GM19328 (cell line): Measurements from ENCODE around the gene TMEM140.
"Not testable (repeated sequence)": the region's sequence is repeated elsewhere in the genome, so short reads cannot be mapped to it uniquely, and the experiment has no call there.

Experiments
- ATAC-seq: cut with Tn5 transposase; IDR thresholded peaks from one replicate; pipeline ENCODE4 v1.9.1; 2021; ENCODE audit warnings: mild to moderate bottlenecking, moderate library complexity; ENCODE audit not compliant: unreplicated experiment

TMEM140 gene

DNA sequence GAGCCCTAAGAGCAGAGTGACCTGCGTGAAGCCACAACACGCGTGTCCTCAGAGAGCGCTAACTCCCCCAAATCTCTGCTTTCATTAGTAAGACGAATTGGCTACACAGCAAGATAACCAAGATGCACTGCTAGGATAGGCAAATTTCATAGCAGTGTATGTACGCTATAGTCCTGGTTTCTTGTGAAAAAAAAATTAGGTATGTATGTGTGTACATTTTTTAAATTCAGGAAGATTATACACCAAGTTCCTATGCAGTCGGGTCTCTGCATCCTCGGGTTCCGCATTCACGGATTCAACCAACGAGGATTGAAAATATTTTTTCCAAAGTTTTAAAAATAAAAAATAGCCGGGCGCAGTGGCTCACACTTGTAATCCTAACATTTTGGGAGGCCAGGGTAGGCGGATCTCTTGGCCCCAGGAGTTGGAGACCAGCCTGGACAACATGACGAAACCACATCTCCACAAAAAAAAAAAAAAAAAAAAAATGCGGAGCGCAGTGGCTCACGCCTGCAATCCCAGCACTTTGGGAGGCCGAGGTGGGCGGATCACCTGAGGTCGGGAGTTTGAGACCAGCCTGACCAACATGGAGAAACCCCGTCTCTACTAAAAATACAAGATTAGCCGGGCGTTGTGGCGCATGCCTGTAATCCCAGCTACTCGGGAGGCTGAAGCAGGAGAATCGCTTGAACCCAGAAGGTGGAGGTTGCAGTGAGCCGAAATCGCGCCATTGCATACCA, 64.2 kb downstream of the TMEM140 start:
- ATAC-seq = not testable (repeated sequence)

DNA sequence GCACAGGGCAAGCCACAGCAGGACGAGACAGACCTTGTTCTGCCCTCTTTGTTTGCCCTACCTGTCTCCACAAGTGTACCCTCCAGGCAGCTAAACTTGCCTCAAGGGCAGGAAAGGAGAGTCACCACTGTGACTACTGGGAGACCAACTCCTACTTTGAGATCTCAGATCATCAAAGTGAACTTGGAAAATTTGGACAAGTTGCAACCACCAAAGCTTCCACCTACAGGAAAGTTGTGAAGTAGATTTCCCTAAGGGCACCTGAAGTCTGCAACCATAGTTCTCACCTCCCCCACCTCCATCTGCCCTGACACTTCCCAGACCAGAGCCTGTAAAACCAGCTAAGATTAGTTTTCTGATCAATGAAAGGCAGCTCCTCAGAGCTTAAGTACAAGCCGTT, 66.0 kb downstream of the TMEM140 start:
- no peak for ATAC-seq

DNA sequence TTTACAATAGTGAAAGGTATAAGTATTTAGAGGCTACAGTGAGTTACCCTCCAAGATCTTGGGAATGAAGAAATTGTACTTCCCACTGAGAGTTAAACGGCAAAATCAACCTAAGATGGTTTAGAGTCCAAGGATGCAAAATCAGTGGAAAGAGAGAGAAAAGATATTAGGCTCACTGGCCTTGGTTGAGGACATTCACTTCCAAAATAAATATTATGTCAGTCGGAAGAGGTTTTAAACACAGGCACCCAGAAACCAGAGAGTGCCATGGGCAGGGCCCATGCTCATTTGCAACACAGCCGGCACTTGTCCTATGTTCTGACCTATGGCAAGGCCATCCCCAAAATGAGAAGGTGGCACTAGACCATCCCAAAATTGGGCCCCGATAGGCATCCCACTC, 67.3 kb downstream of the TMEM140 start:
- ATAC-seq = no peak

DNA sequence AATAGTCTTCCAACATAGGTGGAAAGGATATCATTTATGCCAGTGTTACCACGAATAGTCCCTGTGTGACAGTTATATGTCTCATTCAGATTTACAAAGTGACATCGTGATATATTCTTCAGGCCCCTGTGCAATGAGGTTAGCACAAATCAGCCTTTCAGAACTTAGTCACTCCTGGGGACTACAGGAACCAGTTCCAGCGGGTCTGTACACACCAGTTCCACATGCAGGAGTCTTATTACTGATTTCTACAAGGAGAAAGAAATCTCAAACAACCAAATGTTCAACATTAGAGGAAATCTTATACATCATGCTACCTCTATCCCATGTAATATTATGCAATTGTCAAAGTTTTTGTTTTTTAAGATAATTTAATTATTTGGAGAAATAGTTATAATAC, 67.8 kb downstream of the TMEM140 start:
- no peak for ATAC-seq
